GM19455 (cell line): ENCODE measurements around the gene SMARCB1.

ENCODE experiments used
- ATAC-seq: cut with Tn5 transposase; IDR thresholded peaks from one replicate; pipeline ENCODE4 v1.9.1; 2021; ENCODE audit not compliant: unreplicated experiment

Gene SMARCB1

GRCh38 chr22:23801238-23801821 lies 14.6 kb downstream of the SMARCB1 start:
- ATAC-seq, result no peak

DNA sequence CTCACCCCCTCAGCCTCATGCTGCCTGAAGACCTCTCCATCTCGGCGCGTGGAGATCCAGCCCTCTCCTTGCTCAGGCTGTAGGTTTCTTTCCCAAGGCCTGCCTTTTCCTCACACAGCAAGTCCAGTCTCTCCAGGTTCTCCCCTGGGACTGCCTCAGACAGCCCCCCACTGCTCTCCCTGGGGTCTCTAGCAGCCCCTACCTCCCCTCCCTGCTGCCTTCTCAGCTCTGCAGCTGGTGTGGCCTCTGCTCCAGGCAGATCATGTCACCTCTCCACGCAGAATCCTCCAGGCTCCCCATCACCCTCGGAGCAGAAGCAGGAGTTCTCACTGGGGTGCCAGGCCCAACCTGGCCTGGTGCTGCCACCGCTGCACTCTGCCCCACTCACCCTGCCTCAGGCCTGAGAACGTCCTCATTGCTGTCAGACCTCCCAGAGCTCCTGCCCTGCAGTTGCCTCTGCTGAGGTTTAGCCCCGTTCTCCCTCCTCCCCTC lies 15.2 kb downstream of the SMARCB1 start:
- no peak for ATAC-seq

DNA sequence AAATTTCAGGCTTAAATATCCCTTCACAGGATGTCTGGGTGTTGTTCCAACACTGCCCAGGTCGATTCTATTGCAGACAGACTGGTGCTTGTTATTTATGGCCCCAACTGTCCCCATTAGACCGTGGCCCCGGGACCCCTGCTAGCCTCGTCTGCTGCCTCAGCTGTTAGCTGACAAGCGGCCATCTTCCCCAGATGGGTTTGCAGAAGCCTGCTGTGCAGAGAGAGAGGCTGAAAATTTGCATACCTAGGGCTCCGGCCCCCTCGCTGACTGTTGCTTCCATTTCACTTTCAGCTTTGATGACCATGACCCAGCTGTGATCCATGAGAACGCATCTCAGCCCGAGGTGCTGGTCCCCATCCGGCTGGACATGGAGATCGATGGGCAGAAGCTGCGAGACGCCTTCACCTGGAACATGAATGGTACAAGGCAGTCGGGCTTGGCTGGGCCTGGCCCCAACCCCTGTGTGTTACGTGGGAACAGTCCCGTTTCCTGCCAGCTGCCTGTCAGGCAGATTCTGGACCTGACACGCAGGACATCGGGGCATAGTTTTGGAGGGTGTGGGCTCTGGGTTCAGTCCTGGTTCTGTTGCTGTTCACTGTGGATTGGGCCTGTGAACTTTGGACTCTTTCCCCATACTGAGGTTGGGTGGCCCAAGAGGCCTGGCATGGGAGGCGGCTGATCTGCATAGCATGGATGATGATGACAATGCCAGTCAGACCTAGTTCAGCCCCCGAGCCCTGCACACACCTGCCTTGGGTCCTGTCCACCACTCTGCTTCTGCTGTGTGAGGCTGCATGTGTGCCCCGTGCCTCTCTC lies 16.4 kb downstream of the SMARCB1 start:
- ATAC-seq, result no peak

GRCh38 chr22:23804781-23805291 lies 18.1 kb downstream of the SMARCB1 start:
- no peak for ATAC-seq

- ATAC-seq, result no peak
These were observed 20.1 kb downstream of the SMARCB1 start for GRCh38 chr22:23806837-23807236.

GRCh38 chr22:23812378-23812777 lies 25.6 kb downstream of the SMARCB1 start:
- ATAC-seq, result no peak

DNA sequence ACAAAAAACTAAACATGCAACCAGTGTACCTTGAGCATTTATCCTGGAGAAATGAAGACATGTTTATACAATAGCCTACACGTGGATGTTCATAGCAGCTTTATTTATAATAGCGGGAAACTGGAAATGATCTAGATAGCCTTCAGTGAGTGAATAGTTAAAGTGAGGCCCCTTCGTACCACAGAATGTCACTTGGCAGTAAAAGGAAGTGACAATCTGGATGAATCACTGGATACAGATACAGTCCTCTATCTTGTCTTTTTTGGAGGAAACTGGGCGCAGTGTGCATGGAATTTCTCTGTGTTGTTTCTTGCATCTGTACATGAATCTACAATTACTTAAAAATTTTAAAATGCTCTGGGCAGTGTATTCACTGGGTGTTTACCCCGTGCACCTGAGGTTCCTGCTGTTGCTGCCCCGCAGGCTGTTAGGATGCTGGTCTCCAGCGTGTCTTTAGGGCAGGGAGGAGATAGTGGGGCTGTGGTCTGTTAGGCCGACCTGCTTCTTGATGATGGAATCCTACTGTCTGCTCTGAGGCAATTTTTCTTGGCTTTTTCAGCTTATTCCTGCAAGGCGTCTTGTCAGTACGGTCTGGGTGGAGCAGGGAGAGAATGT lies 28.9 kb downstream of the SMARCB1 start:
- ATAC-seq, result no peak

GRCh38 chr22:23816156-23816976 lies 29.6 kb downstream of the SMARCB1 start:
- no peak for ATAC-seq

GRCh38 chr22:23817146-23817545 lies 30.4 kb downstream of the SMARCB1 start:
- no peak for ATAC-seq

DNA sequence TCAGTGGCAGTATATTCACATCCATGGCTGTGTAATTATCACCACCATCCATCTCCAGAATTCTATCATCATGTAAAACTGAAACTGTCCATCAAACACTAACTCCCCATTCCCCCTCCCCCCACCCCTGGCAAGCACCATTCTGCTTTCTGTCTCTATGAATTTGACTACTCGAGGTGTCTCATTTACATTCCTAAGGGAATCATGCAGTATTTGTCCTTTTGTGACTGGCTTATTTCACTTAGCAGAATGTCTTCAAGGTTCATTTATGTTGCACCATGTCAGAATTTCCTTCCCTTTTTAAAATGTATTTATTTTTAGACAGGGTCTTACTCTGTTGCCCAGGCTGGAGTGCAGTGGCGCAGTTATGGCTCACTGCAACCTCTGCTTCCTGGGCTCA lies 31.8 kb downstream of the SMARCB1 start:
- ATAC-seq, result no peak

GRCh38 chr22:23820748-23821211 lies 34.0 kb downstream of the SMARCB1 start:
- no peak for ATAC-seq

- ATAC-seq, result no peak
These were observed 35.4 kb downstream of the SMARCB1 start for GRCh38 chr22:23822101-23822671.

DNA sequence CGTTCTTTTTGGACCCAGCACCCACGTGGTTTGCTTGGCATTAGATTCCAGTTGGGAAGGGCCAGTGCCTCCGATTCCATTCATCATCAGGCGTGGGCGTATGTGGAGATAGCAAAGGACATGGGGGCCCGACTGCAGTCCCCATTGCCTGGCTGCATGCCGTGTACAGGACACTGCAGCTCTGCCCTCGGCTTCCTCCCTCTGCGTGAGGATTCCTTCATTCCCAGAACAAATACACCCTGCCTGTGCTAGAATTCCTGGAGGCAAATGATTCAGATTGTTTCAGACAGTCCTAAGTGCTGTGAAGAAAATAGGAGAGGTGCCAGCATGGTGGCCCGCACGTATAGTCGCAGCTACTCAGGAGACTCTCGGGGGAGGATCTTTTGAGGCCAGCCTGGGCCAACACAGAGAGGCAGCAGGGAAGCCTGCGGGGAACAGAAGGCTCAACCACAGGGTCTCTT lies 36.6 kb downstream of the SMARCB1 start:
- no peak for ATAC-seq

DNA sequence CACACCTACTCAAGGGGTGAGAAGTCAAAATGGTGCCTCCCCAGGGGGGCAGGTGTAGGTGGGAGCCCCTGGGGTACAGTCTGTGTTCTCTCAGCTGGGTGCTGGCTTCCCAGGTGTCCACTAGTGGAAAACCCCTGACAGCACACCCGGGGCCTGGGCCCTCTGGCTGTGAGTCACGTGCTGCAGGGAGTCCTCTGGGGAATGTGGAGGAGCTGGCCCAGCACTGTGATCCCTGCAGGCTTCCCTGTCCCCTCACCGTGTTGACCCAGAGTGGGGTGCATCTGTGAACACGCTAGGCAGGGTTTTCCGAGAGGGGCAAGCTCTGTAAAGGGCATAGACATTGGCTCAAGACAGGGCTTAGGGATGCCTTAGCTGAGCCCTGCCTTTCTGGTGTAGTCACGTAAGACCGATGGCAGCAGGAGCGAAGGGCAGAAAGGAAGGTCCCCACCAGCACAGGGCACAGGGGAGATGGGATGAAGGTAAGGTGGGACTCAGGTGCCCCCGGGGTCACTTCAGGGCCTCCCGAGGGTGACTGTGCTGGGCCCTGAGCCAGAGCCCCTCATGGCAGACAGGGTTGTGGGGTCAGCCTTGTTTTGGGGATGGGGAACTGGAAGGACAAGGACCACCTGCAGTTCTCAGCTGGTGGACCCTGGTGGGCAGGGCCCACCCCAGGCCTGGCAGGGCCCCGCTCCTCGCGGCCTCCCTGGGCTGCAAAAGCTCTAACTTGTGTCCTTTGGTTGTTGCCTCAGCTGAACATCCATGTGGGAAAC lies 37.9 kb downstream of the SMARCB1 start:
- no peak for ATAC-seq

DNA sequence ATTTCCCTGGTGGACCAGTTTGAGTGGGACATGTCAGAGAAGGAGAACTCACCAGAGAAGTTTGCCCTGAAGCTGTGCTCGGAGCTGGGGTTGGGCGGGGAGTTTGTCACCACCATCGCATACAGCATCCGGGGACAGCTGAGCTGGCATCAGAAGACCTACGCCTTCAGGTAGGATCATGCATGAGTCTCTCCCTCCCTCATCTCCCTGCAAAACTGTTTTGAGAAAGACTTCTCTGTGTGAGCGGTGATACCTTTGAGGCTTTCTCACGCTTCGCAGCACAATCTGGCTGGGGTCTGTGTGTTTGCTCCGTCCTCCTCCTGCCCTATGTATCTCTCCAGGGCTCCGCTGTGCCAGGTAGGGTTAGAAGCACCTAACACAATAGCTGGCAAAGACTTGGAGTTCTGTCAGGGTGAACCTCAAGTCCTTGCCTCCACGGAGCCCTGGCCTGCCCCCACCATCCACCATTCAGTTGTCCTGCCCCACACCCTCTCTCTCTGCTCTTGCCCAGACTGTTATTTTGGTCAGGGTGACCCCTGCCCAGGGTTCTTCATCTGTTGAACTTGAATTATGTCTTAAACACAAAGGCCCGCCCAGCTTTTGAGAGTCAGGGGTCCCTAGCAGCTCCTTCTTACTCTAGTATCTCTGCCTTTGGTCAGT lies 38.6 kb downstream of the SMARCB1 start:
- ATAC-seq, result no peak

DNA sequence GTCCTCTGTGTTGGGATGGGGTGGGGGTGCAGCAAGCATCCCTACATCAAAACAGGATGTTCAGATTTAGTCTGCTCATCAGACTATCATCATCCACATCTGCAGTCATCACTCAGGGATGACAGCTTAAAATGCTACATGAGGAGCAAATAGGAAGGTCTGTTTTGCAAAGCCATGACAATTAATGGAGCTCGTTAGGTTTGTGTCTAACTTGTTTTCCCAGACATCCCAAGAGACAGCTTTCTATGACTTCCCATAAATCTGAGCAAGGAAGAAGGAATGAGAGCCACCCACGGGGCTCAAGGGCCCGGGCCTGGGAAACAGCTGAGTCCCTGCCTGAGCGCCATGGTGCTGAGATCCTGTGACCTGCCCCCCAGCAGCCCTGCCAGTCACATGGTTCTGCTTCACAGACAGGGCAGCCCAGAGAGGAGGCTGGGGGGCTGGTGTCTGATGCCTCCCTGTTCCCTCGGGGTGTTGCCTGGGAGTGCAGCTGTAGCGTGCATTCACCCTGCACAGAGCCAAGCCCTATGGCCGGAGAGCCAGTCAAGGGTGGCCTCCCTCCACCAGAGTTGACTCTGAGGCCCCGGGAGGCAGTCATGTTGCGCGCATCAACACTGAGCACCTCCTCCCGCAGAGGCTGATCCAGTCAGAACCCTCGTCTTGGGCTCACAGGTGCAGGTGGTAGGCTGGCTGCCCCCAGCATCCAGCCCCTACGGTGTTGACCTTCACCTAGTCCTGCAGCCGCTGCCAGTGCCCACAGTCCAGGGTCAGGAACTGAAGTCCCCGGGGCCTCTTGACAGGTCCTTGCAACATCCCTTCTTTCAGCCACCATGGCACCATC lies 40.0 kb downstream of the SMARCB1 start:
- no peak for ATAC-seq

- no peak for ATAC-seq
These were observed 40.7 kb downstream of the SMARCB1 start for GRCh38 chr22:23827351-23827995.
